GM23338 (cell line): Measurements from ENCODE around the gene RAB30. TPM values are rescaled to one million over a fixed set of nuclear protein-coding genes. Genes with fewer than 3 reads are reported as not detected.
"Not testable (repeated sequence)": the region's sequence is repeated elsewhere in the genome, so short reads cannot be mapped to it uniquely, and the experiment has no call there.

Source experiments
- ATAC-seq: fragments of 200-7000 bp; cut with Tn5 transposase; 3 replicates; pipeline ENCODE4 v1.9.1; 2020
- DNase-seq: peaks from one replicate; pipeline ENCODE4 v3.0.0-alpha.2; 2015; ENCODE audit warnings: low spot score
- H2AFZ ChIP-seq: fragments of 200-600 bp; sonication (generic); 2 replicates; pipeline ENCODE4 v1.8.0; 2016; ENCODE audit warnings: antibody characterized with exemption, mild to moderate bottlenecking, moderate library complexity
- H3F3A ChIP-seq: fragments of 200-600 bp; sonication (generic); replicated peaks from 2 replicates; pipeline ENCODE4 v1.8.0; 2017; ENCODE audit warnings: antibody characterized with exemption, mixed run types, low read depth
- H3K27ac ChIP-seq: fragments of 200-600 bp; sonication (generic); 2 replicates; pipeline ENCODE4 v1.6.1; 2016; ENCODE audit warnings: low read depth
- H3K27me3 ChIP-seq: fragments of 200-600 bp; sonication (generic); 2 replicates; pipeline ENCODE4 v1.8.0; 2016; ENCODE audit warnings: mild to moderate bottlenecking, mixed run types, moderate library complexity; ENCODE audit not compliant: insufficient read depth
- H3K36me3 ChIP-seq: fragments of 200-600 bp; sonication (generic); 2 replicates; pipeline ENCODE4 v1.8.0; 2016; ENCODE audit warnings: mild to moderate bottlenecking; ENCODE audit not compliant: insufficient read depth
- H3K4me1 ChIP-seq: fragments of 200-600 bp; sonication (generic); 2 replicates; pipeline ENCODE4 v1.8.0; 2016; ENCODE audit warnings: mild to moderate bottlenecking, moderate library complexity; ENCODE audit not compliant: insufficient read depth
- H3K4me2 ChIP-seq: fragments of 200-600 bp; sonication (generic); 2 replicates; pipeline ENCODE4 v1.7.1; 2017; ENCODE audit warnings: mixed run types
- H3K4me3 ChIP-seq: fragments of 200-600 bp; sonication (generic); 2 replicates; pipeline ENCODE4 v1.6.1; 2016; ENCODE audit warnings: mixed run types
- H3K79me2 ChIP-seq: fragments of 200-600 bp; sonication (generic); replicated peaks from 2 replicates; pipeline ENCODE4 v1.8.0; 2017; ENCODE audit warnings: mild to moderate bottlenecking; ENCODE audit not compliant: insufficient read depth
- H3K9me2 ChIP-seq: fragments of 200-600 bp; sonication (generic); 2 replicates; pipeline ENCODE4 v1.8.0; 2017; ENCODE audit not compliant: insufficient read depth
- H4K20me1 ChIP-seq: fragments of 200-600 bp; sonication (generic); replicated peaks from 2 replicates; pipeline ENCODE4 v1.8.0; 2017; ENCODE audit warnings: mild to moderate bottlenecking; ENCODE audit not compliant: insufficient read depth
- H3K27ac Mint-ChIP-seq: 2 replicates; pipeline ENCODE4 v1.8.0; 2020; ENCODE audit warnings: inconsistent platforms, mild to moderate bottlenecking, moderate library complexity, mixed read lengths
- H3K27me3 Mint-ChIP-seq: 3 replicates; pipeline ENCODE4 v1.8.0; 2022; ENCODE audit warnings: low read depth, mild to moderate bottlenecking, moderate library complexity, mixed read lengths, inconsistent platforms; ENCODE audit not compliant: insufficient read depth, poor library complexity
- H3K36me3 Mint-ChIP-seq: 3 replicates; pipeline ENCODE4 v1.8.0; 2021; ENCODE audit warnings: low read depth, mild to moderate bottlenecking, inconsistent platforms, moderate library complexity, mixed read lengths
- H3K4me1 Mint-ChIP-seq: 3 replicates; pipeline ENCODE4 v1.8.0; 2020; ENCODE audit warnings: mild to moderate bottlenecking, inconsistent platforms, mixed read lengths
- H3K4me3 Mint-ChIP-seq: 3 replicates; pipeline ENCODE4 v1.8.0; 2021; ENCODE audit warnings: moderate library complexity, mild to moderate bottlenecking, inconsistent platforms, mixed read lengths
- H3K9me3 Mint-ChIP-seq: 3 replicates; pipeline ENCODE4 v1.8.0; 2020; ENCODE audit warnings: moderate library complexity, mild to moderate bottlenecking, inconsistent platforms, mixed read lengths
- CREB1 ChIP-seq: fragments of 250-450 bp; sonication (Bioruptor Pico); IDR thresholded peaks from 2 replicates; pipeline ENCODE4 v1.5.0; 2020; ENCODE audit warnings: low read depth, mild to moderate bottlenecking, moderate library complexity
- ETS1 ChIP-seq: IDR thresholded peaks from 2 replicates; pipeline ENCODE4 v1.6.1; 2016; ENCODE audit warnings: antibody characterized with exemption
- EZH2 ChIP-seq: fragments of 200-600 bp; sonication (generic); IDR thresholded peaks from one replicate; pipeline ENCODE4 v1.8.0; 2017; ENCODE audit warnings: antibody characterized with exemption, mild to moderate bottlenecking, low read depth; ENCODE audit not compliant: unreplicated experiment
- EZH2phosphoT487 ChIP-seq: fragments of 200-600 bp; sonication (generic); IDR thresholded peaks from one replicate; pipeline ENCODE4 v1.8.1; 2018; ENCODE audit warnings: antibody characterized with exemption; ENCODE audit not compliant: unreplicated experiment
- JUNB ChIP-seq: IDR thresholded peaks from one replicate; pipeline ENCODE4 v1.6.1; 2016; ENCODE audit warnings: antibody characterized with exemption; ENCODE audit not compliant: unreplicated experiment
- POLR2AphosphoS5 ChIP-seq: IDR thresholded peaks from 2 replicates; pipeline ENCODE4 v1.6.1; 2016; ENCODE audit warnings: antibody characterized with exemption, low read depth
- ZNF114 ChIP-seq: fragments of 250-450 bp; sonication (Bioruptor Pico); IDR thresholded peaks from 2 replicates; pipeline ENCODE4 v1.5.0; 2020; ENCODE audit warnings: mild to moderate bottlenecking, moderate library complexity
- ZNF331 ChIP-seq: fragments of 250-450 bp; sonication (Bioruptor Pico); IDR thresholded peaks from 2 replicates; pipeline ENCODE4 v1.5.0; 2020; ENCODE audit warnings: low read depth, mild to moderate bottlenecking, moderate library complexity
- polyA plus RNA-seq: library from polyadenylated mRNA; unstranded; fragments of >200 nt; fragmentation: Nextera tagmentation; extraction: Ambion mirVana; gene quantifications from 2 replicates; pipeline ENCODE4 v1.2.1, GENCODE V29; 2016
- total RNA-seq: library from RNA; depleted of rRNA; stranded (reverse); fragments of >200 nt; shearing (Covaris generic); gene quantifications from 2 replicates; pipeline ENCODE4 v1.2.3, GENCODE V29; 2014

The RAB30 gene
- total and polyA plus RNA-seq, 2 experiments from 2014 or later, result 3.3 to 6.6 TPM

GRCh38 chr11:82969811-82970210 is 101.9 kb downstream of the RAB30 start:
- Mint-ChIP-seq H3K4me3 (no peak overlapping the region), H3K27me3 (no peaks in the 10 kb centered on the region)

GRCh38 chr11:82967381-82967780 is 104.3 kb downstream of the RAB30 start:
- Histone ChIP-seq H4K20me1 (no peaks in the 10 kb centered on the region), H3K36me3 (no peaks in the 10 kb centered on the region), H3K9me2 (no peaks in the 10 kb centered on the region), H2AFZ (no peak overlapping the region), H3K79me2 (no peaks in the 10 kb centered on the region), H3K27me3 (no peaks in the 10 kb centered on the region), H3K4me2 (no peak overlapping the region), H3K27ac (no peak overlapping the region), H3F3A (no peaks in the 10 kb centered on the region), H3K4me1 (no peaks in the 10 kb centered on the region), H3K4me3 (no peak overlapping the region)
- ATAC-seq (no peak), DNase-seq (no peak)
- TF ChIP-seq CREB1 (CRISPR knock-in tag) (no peak), JUNB (no peak), POLR2AphosphoS5 (no peak), ZNF114 (no peak), EZH2phosphoT487 (no peak), ETS1 (no peak)
- Mint-ChIP-seq H3K27me3 (no peaks in the 10 kb centered on the region), H3K4me1 (no peaks in the 10 kb centered on the region), H3K9me3 (no peaks in the 10 kb centered on the region), H3K4me3 (no peak overlapping the region), H3K36me3 (no peaks in the 10 kb centered on the region), H3K27ac (no peak overlapping the region)

More at GRCh38 chr11:82969811-82970210, 101.9 kb downstream of the RAB30 start:
- H3F3A ChIP-seq, result no peaks in the 10 kb centered on the region
- H4K20me1 ChIP-seq, result no peaks in the 10 kb centered on the region
- H3K4me3 ChIP-seq, result no peak overlapping the region
- H3K27ac ChIP-seq, result no peak overlapping the region
- TF ChIP-seq CREB1 (CRISPR knock-in tag) (no peak), ZNF331 (no peak), EZH2 (no peak), ETS1 (no peak)
- Mint-ChIP-seq H3K36me3 (no peaks in the 10 kb centered on the region), H3K4me1 (no peaks in the 10 kb centered on the region), H3K9me3 (no peaks in the 10 kb centered on the region), H3K27ac (no peak overlapping the region)
- no peak overlapping the region for H2AFZ ChIP-seq
- no peaks in the 10 kb centered on the region for H3K9me2 ChIP-seq
- no peaks in the 10 kb centered on the region for H3K36me3 ChIP-seq
- H3K4me2 ChIP-seq, result no peak overlapping the region
- no peak for ATAC-seq
- H3K27me3 ChIP-seq, result no peaks in the 10 kb centered on the region
- no peaks in the 10 kb centered on the region for H3K4me1 ChIP-seq
- no peaks in the 10 kb centered on the region for H3K79me2 ChIP-seq
- DNase-seq, result no peak

GRCh38 chr11:82962021-82962420 is 109.7 kb downstream of the RAB30 start:
- H3K27ac ChIP-seq, H3K27me3 Mint-ChIP-seq, H3K27me3 ChIP-seq, H3K27ac Mint-ChIP-seq, H3K4me3 Mint-ChIP-seq, H3K9me3 Mint-ChIP-seq, H3K36me3 ChIP-seq, DNase-seq, H3K4me3 ChIP-seq, H3K36me3 Mint-ChIP-seq, H4K20me1 ChIP-seq, H2AFZ ChIP-seq, H3K79me2 ChIP-seq, H3K4me1 Mint-ChIP-seq, H3K4me1 ChIP-seq, ATAC-seq, H3F3A ChIP-seq, H3K4me2 ChIP-seq, H3K9me2 ChIP-seq: not testable (repeated sequence)
